Hematopoietic multipotent progenitor cell treated with erythropoietin and hydrocortisone succinate and interleukin-3 and kit ligand, for 4 days (in vitro differentiated cells): Measurements from ENCODE around the gene PSMB3.
"Not testable (repeated sequence)": the region's sequence is repeated elsewhere in the genome, so short reads cannot be mapped to it uniquely, and the experiment has no call there.

Experiments
- DNase-seq: peaks from one replicate; pipeline ENCODE4 v3.0.0-alpha.2; 2015

Gene PSMB3

DNA sequence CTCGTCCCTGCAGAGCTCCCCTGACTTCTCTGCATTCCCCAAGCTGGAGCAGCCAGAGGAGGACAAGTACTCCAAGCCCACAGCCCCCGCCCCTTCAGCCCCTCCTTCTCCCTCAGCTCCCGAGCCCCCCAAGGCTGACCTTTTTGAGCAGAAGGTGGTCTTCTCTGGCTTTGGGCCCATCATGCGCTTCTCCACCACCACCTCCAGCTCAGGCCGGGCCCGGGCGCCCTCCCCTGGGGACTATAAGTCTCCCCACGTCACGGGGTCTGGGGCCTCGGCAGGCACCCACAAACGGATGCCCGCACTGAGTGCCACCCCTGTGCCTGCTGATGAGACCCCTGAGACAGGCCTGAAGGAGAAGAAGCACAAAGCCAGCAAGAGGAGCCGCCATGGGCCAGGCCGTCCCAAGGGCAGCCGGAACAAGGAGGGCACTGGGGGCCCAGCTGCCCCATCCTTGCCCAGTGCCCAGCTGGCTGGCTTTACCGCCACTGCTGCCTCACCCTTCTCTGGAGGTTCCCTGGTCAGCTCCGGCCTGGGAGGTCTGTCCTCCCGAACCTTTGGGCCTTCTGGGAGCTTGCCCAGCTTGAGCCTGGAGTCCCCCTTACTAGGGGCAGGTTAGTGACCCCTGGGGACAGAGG is 36.1 kb upstream of the PSMB3 start:
- DNase-seq = no peak

DNA sequence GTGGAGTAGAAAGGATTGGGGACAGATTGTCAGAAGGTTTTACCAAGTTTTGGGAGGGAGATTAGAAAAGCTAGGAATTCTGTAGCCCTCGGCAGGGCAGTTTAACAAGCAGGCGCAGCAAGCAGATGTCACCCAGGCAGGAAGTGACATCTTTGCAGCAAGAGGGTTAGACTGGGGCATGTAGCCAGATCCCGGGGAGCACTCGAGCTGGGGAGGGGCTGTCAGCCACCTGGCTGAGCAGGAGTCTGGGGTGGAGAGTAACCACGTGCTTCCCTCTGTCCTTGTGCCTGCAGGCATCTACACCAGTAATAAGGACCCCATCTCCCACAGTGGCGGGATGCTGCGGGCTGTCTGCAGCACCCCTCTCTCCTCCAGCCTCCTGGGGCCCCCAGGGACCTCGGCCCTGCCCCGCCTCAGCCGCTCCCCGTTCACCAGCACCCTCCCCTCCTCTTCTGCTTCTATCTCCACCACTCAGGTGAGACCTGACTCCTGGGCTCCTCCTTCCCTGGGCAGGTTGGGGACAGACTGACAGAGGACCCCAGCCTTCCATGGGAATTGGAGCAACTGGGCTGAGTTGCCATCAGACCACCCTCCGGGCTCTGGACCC is 35.3 kb upstream of the PSMB3 start:
- DNase-seq = no peak

DNA sequence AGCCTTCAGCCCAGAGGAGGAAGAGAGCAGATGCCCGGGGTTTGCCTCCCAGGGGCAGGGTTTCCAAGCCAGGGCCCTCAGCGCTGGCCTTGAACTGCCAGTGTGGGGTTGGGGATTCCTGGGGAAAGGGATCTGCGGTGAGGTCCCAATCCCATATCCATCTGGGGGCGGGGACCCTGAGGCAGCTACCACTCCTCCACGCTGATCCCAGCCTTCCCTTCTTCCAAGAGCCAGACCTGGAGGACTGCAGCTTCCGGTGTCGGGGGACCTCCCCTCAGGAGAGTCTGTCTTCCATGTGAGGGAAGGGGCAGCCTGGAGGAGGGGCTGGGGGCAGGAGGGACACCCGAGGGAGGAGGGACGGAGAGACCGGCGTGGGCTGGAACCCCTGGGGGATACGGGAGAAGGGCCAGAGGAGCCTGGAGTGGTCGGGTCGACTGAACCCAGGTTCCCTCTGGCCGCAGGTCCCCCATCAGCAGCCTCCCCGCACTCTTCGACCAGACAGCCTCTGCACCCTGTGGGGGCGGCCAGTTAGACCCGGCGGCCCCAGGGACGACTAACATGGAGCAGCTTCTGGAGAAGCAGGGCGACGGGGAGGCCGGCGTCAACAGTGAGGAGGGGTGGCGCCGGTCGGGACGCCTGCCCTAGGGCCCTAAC is 33.1 kb upstream of the PSMB3 start:
- no peak for DNase-seq

DNA sequence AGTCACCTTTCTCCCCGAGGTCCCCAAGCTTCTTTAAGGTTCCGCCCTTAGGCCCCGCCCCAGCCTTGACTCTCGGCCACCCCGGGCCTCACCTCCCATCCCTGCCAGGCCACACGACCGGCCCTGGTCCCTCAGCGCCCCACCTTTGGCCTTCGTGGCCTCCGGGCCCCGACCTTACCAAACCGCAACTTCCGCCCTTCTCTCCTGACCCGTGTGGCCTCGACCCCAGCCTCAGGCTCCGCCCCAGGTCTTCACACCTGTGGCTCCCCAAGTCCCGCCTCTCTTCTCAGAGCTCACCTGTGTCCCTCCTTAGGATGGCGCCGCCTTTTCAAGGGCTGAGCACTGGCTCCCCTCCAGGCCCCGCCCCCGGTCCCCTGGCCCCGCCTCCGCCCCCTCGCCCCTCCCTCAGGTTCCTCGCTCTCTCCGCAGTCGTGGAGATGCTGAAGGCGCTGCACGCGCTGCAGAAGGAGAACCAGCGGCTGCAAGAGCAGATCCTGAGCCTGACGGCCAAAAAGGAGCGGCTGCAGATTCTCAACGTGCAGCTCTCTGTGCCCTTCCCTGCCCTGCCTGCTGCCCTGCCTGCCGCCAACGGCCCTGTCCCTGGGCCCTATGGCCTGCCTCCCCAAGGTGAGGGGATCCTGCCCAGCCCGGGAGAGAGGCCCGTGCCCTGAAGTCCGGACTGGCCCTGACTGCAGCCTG is 32.4 kb upstream of the PSMB3 start:
- no peak for DNase-seq

GRCh38 chr17:38720941-38721340 is 31.6 kb upstream of the PSMB3 start:
- no peak for DNase-seq

DNA sequence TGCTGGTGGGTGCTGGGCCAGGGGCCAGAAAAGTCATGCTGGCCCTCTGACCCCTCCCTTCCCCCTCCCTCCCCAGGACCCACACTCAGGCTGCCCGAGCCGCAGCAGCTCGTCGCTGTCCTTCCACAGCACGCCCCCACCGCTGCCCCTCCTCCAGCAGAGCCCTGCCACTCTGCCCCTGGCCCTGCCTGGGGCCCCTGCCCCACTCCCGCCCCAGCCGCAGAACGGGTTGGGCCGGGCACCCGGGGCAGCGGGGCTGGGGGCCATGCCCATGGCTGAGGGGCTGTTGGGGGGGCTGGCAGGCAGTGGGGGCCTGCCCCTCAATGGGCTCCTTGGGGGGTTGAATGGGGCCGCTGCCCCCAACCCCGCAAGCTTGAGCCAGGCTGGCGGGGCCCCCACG is 30.7 kb upstream of the PSMB3 start:
- DNase-seq = no peak

- peak; percentile 86 for DNase-seq
These were observed 28.1 kb upstream of the PSMB3 start for GRCh38 chr17:38724337-38724988.

GRCh38 chr17:38725066-38725465 is 27.5 kb upstream of the PSMB3 start:
- no peak for DNase-seq

GRCh38 chr17:38726145-38726544 is 26.4 kb upstream of the PSMB3 start:
- not testable (repeated sequence) for DNase-seq

GRCh38 chr17:38727736-38728135 is 24.8 kb upstream of the PSMB3 start:
- DNase-seq = no peak

GRCh38 chr17:38728290-38728831 is 24.2 kb upstream of the PSMB3 start:
- DNase-seq = peak; percentile 73

GRCh38 chr17:38729368-38729885 is 23.1 kb upstream of the PSMB3 start:
- no peak for DNase-seq

DNA sequence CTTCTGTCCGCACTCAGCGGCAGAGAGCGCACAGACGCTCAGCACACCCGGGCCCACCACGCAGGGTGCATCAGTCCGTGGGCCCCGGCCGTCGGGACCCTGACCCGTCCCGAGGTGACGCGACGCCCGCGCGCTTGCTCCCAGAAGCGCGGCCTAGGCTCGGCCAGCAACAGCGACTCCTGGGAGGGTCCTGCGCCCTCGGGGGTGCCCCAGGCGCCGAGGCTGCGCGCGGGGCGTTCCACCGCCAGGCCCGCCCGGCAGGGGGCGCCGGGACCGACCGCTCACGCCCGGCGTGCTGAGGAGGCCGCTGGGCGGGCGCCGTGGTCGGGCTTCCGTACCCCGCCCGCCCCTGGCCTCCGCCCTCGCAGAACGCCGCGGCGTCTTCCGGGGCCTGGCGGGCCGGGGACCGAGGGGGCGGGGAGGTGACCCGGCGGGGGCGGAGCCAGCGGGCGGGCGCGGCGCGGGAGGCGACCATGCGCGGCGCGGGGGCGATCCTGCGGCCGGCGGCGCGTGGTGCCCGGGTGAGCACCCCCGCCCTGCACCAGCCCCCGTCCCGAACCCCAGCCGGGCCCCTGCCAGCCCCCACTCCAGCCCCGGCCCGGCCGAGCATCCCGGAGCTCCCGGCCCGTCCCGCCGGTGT is 22.5 kb upstream of the PSMB3 start, which contains the start of gene CISD3:
TSS of gene CISD3 (plus strand) at position 456 of the 640 bp plus-strand sequence. CDS start at position 474, 18 bp downstream.
- peak; percentile 96 for DNase-seq

- DNase-seq = peak; percentile 54
These were observed 21.8 kb upstream of the PSMB3 start for GRCh38 chr17:38730526-38731379.

GRCh38 chr17:38731526-38732294 is 20.8 kb upstream of the PSMB3 start:
- no peak for DNase-seq

DNA sequence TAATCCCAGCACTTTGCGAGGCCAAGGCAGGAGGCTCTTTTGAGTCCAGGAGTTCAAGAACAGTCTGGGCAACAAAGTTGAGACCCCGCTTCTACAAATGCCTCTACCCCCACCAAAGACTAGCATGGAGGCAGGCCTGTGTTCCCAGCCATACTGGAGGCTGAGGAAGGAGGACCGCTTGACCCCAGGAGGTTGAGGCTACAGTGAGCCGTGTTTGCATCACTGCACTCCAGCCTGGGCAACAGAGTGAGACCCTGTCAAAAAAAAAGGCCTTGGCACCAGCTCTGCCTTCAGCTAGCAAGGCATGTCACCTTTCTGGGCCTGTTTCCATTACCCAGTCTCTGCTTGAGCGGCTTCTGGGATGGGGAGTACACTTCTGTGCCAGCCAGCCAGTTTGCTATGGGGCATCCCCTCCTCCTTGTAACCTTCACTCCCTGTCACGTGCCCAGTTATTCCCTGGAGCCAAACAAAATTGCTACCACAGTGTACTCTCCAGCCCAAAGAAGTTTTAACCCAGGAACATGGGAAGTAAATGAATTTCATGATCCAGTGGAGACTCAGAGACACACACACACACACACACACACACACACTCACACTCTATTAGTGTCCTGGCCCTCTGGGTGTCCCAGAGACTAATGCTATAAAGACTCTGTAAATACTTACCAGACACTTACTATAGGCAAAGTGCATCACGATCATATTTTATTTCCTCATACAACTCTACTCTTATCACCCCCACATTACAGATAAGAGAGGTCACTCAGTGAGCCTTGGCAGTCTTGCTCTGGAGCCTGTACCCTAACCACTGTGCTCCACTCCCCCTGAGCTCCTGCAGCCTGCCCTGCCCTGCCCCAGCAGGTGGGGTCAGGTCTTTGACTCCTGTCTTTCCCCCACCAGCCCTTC is 19.9 kb upstream of the PSMB3 start:
- DNase-seq = peak; percentile 42

DNA sequence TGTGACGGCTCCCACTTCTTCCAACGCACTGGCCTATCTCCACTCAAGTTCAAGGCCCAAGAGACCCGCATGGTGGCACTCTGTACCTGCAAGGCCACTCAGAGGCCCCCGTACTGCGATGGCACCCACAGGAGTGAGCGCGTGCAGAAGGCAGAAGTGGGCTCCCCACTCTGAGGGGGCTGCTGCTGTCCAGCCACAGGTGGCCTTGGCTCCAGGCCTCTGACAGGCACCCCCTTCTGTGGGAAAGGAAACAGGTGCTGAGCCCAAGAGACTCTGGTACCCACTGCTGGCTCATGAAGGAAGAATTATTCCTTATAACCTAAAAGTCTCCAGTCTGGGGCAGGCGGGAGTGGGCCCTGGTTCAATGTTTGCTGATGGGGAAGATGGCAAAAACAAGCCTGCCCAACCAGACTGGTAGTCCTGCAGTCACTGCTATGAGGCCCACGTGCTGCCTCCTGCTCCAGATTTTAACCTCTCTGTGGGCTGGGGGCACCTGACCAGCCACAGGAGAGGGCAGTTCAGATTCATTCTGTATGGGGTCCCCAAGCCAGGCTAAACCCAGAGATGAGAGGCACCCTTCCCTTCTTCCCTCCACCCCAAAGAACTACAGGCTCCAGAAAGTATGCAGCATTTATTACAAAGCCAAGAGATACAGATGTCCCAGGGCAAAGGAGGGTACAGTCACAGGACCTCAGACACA is 19.1 kb upstream of the PSMB3 start:
- no peak for DNase-seq
